HEK293 (cell line): Measurements from ENCODE around the gene C3orf20.

ENCODE experiments used
- CTCF ChIP-seq: fragments of 450-650 bp; formaldehyde crosslinking; IDR thresholded peaks from 2 replicates; pipeline ENCODE4 v1.5.1; 2016; ENCODE audit warnings: missing biosample characterization, missing genetic modification characterization
- TRIM28 ChIP-seq: IDR thresholded peaks from 2 replicates; pipeline ENCODE4 v1.6.1; 2011; ENCODE audit warnings: low read length, control low read depth, borderline replicate concordance
- ZNF19 ChIP-seq: fragments of 450-650 bp; formaldehyde crosslinking; IDR thresholded peaks from 2 replicates; pipeline ENCODE4; 2016; ENCODE audit warnings: missing biosample characterization, missing genetic modification characterization, low read depth
- ZNF549 ChIP-seq: fragments of 450-650 bp; IDR thresholded peaks from 2 replicates; pipeline ENCODE4 v1.5.1; 2018; ENCODE audit warnings: missing biosample characterization, missing genetic modification characterization, mild to moderate bottlenecking, inconsistent platforms, moderate library complexity

- TF ChIP-seq CTCF (no peak), TRIM28 (no peak), ZNF549 (tag by site-specific recombination) (no peak), ZNF19 (no peak)
These were observed 16.8 kb downstream of the C3orf20 start for GRCh38 chr3:14691719-14692118.
